ENCODE measurements around the gene MTARC1. TPM values are rescaled to one million over a fixed set of nuclear protein-coding genes. Genes with fewer than 3 reads are reported as not detected.

MTARC1 gene
- polyA plus RNA-seq, 1 donor (not counting 4 experiments of a cell fraction or from before 2014, with no cell fraction given) = 2.1 TPM

DNA sequence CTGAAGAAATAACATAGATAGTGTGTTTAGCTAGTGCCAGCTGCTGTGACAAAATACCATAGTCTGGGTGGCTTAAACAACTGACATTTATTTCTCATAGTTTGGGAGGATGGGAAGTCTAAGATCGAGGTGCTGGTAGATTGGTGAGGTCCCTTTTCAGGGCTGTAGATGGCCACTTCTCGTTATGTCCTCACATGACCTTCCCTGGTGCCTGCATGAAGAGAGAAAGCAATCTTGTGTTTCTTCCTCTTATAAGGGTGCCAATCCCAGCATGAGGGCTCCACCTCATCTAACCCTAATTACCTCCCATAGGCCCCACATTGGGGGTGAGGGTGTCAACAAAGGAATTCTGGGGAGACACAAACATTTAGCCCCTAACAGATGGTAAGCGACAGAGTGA is 29.3 kb upstream of the MTARC1 start:
- Histone ChIP-seq H3K9ac (ENCODE audit: control insufficient read depth, extremely low read depth, insufficient read depth, low read length) (no peak overlapping the region), H3K27ac (ENCODE audit: control insufficient read depth, insufficient read depth, low read length) (no peak overlapping the region), H4K20me1 (ENCODE audit: control insufficient read depth, extremely low read depth, insufficient read depth, low read length) (no peaks in the 10 kb centered on the region), H3K36me3 (ENCODE audit: control insufficient read depth in 2 of 2, extremely low read depth in 1 of 2, insufficient read depth in 2 of 2, low read length in 2 of 2) (no peaks in the 10 kb centered on the region), H3K4me2 (ENCODE audit: control insufficient read depth, extremely low read depth, insufficient read depth, low read depth, low read length) (no peak overlapping the region), H3K9me3 (ENCODE audit: control insufficient read depth, low read depth, low read length) (no peaks in the 10 kb centered on the region), H3K9me1 (ENCODE audit: control insufficient read depth, extremely low read depth, insufficient read depth, low read length) (no peaks in the 10 kb centered on the region), H3K79me2 (ENCODE audit: control insufficient read depth, insufficient read depth, low read length) (no peaks in the 10 kb centered on the region), H3K27me3 (ENCODE audit: control insufficient read depth, extremely low read depth, insufficient read depth, low read length) (no peaks in the 10 kb centered on the region), H3K4me3 (ENCODE audit: control insufficient read depth in 2 of 3, extremely low read depth in 1 of 3, insufficient read depth in 2 of 3, low read depth in 1 of 3, low read length in 3 of 3) (no peak overlapping the region), H3K4me1 (ENCODE audit: control insufficient read depth, extremely low read depth, insufficient read depth, low read length) (no peaks in the 10 kb centered on the region), H2AFZ (ENCODE audit: control insufficient read depth, low read length) (no peak overlapping the region)
- FAIRE-seq = no peak
- TF ChIP-seq EZH2 (IDR thresholded peaks at IDR 0.05; ENCODE audit: low read length) = no peak
- no peak for TF ChIP-seq CTCF (optimal IDR thresholded peaks at IDR 0.05 in 1 of 3, IDR thresholded peaks at IDR 0.05 in 1 of 3, conservative IDR thresholded peaks at IDR 0.05 in 1 of 3; ENCODE audit: extremely low read depth in 1 of 3, insufficient read depth in 2 of 3, low read length in 3 of 3)
- dilution Hi-C loops (cut with MboI; ENCODE audit: extremely low pct_ligation_motif_present, low sequenced_read_pairs) = no loop called here
- no peak for DNase-seq (ENCODE audit: low read depth, low spot score)

GRCh38 chr1:220759147-220759546 is 27.6 kb upstream of the MTARC1 start:
- H4K20me1 ChIP-seq (ENCODE audit: control insufficient read depth, extremely low read depth, insufficient read depth, low read length) = no peaks in the 10 kb centered on the region
- no peaks in the 10 kb centered on the region for H3K27me3 ChIP-seq (ENCODE audit: control insufficient read depth, extremely low read depth, insufficient read depth, low read length)
- H2AFZ ChIP-seq (ENCODE audit: control insufficient read depth, low read length) = no peak overlapping the region
- H3K9me3 ChIP-seq (ENCODE audit: control insufficient read depth, low read depth, low read length) = no peaks in the 10 kb centered on the region
- no peaks in the 10 kb centered on the region for H3K79me2 ChIP-seq (ENCODE audit: control insufficient read depth, insufficient read depth, low read length)
- FAIRE-seq = no peak
- H3K4me2 ChIP-seq (ENCODE audit: control insufficient read depth, extremely low read depth, insufficient read depth, low read depth, low read length) = no peak overlapping the region
- H3K9ac ChIP-seq (ENCODE audit: control insufficient read depth, extremely low read depth, insufficient read depth, low read length) = no peak overlapping the region
- no peaks in the 10 kb centered on the region for H3K9me1 ChIP-seq (ENCODE audit: control insufficient read depth, extremely low read depth, insufficient read depth, low read length)
- no peaks in the 10 kb centered on the region for H3K4me1 ChIP-seq (ENCODE audit: control insufficient read depth, extremely low read depth, insufficient read depth, low read length)
- no peak overlapping the region for H3K4me3 ChIP-seq (ENCODE audit: control insufficient read depth in 2 of 3, extremely low read depth in 1 of 3, insufficient read depth in 2 of 3, low read depth in 1 of 3, low read length in 3 of 3)
- dilution Hi-C loops (cut with MboI; ENCODE audit: extremely low pct_ligation_motif_present, low sequenced_read_pairs) = no loop called here
- no peak for DNase-seq (ENCODE audit: low read depth, low spot score)
- TF ChIP-seq CTCF (optimal IDR thresholded peaks at IDR 0.05 in 1 of 3, IDR thresholded peaks at IDR 0.05 in 1 of 3, conservative IDR thresholded peaks at IDR 0.05 in 1 of 3; ENCODE audit: extremely low read depth in 1 of 3, insufficient read depth in 2 of 3, low read length in 3 of 3) (no peak), EZH2 (IDR thresholded peaks at IDR 0.05; ENCODE audit: low read length) (no peak)
- no peak overlapping the region for H3K27ac ChIP-seq (ENCODE audit: control insufficient read depth, insufficient read depth, low read length)
- no peaks in the 10 kb centered on the region for H3K36me3 ChIP-seq (ENCODE audit: control insufficient read depth in 2 of 2, extremely low read depth in 1 of 2, insufficient read depth in 2 of 2, low read length in 2 of 2)

Measured in keratinocyte (primary cell).